ENCODE data around the gene PRKG1.

PRKG1 gene

DNA sequence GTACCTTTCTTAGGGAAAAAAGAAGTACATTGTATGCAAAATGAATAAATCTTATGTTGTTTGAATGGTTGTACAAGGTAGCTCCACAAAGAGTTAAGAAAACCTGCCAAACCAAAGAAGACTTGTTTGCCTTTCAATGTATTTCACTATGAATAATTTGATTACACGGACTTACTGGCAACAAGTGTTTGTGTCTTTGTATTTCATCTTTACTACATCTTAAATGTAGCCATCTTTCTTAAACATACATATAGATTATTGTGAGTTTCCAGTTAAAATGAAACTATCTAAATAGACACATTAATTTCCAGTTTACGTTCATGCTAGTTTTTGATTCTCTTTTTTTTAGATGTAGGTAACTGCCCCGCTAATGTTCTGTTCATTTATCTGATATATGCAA is 2.8 kb downstream of the PRKG1 start:
- no peak for DNase-seq

DNA sequence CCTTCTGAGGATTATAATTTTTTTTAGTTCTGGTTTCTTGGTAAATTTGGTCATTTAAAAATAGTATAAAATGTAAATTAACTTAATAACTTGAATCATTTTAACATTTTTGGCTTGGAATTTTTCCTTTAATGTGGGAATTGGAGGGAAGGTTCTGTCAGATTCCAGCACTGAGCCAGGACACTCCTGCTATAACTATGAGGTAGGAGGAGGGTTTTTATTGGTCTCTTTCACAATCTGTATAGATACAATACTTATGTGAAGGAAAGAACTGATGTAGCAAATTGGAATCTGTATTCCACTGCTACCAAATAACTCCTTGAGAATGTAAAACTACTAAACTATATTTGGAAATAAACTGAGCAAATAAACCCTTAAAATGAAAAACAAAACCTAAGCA is 3.2 kb downstream of the PRKG1 start:
- DNase-seq = no peak

DNA sequence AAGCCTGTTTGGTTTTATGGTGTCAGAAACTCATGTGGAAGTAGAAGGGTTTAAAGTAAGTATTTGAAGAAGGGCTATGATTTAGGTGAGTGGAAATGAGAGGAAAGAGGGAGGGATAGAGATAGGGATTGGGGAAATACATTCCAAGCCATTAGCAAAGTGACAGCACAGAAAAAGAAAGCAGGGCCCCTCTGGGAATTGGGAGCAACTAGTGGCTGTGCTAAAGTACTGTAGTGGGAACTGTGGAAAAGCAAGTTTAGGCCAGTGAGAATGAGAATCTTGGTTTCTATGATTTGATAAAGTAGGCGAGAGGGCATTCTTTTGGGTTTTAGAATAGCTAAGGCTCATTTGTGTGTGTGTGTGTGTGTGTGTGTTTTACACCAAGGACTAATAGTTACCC is 5.0 kb downstream of the PRKG1 start:
- DNase-seq = no peak

DNA sequence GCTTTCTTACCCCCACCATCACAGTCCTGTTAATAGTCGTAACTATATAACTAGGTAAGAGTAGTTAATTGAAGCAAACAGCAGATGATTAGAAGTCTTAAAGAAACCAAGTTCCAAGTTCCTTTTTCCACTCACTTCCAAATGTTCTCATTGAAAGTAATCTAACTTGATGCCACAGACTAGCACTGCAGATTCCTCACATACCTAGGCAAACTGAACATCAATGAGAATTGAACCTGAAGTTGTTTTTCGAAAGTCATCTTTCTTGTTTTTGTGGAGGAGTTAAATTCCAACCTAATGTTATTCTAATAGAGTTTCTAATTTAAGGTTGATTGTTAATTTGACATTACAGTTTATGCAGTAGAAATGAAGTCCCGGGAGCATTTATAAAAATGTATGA is 5.5 kb downstream of the PRKG1 start:
- no peak for DNase-seq

DNA sequence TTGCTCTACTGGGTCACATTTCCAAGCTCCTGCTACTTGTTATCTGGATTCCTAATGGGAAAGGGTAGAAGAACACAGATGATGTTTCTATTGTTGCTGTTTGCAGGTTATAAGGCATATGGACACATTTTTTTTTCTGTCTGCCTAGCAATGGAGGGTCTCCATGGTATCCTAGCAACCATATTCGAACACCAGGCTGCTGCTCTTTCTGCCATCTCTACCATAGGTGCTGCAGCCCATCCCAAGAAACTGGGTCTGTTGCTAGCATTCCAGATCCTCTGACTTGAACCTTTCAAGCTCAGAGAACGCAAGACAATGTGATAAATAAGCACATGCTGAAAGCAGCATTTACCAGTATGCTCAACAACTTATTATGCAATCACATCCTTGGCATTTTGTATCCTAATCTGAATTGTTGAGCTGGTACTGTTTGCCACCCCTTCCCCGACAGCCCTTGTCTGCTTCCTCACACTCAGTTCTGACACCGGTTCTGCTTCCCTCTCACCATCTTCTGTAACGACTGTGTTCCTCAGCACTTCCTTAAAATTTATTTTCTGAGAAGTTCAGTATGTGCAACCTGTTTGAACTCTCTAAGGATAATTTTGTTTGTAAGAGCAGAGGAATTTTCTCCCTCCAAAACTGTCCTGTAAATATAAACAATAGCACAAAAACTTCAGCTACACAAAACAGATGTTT is 6.2 kb downstream of the PRKG1 start:
- no peak for DNase-seq

DNA sequence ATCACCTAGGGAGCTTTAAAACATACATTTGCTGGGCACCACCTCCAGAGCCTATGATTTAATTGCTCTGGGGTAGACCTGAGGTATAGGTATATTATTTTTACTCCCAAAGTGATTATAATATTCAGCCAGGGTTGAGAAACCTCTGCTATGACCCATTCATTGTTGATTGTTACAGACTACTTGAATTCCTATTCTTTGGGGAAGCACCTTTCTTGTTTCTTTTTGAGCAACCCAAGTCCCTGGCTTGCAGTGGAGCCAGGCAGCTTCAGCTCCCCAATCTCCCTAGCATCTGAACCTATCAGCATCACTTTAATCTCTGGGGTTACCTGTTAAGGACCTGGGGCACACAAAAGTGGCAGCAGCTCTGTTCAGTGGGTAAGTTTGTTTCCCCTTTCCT is 8.6 kb downstream of the PRKG1 start:
- DNase-seq = no peak

DNA sequence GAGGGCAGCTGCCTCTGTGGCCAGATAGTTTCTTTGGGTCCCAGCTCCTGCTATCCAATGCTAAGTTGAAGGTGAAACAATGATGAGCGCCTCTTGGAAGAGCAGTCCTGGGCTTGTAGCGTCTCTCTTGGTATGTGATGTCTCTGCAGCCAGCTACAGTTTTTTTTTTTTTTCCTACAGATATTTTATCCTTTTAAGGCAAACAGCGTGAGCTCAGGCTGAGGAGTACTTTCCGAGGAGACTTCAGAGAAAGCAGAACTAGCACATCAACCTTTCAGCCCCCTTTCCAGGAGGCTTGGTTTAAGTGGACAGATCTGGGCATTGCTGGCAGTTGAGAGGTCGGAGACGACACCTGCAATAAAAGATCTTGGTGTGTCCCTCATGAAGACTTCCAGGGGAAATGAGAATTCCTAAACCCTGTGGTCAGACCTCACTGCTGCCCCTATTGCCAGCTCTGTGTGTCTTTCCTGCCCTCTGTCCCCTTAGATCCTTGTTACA is 9.1 kb downstream of the PRKG1 start:
- no peak for DNase-seq

DNA sequence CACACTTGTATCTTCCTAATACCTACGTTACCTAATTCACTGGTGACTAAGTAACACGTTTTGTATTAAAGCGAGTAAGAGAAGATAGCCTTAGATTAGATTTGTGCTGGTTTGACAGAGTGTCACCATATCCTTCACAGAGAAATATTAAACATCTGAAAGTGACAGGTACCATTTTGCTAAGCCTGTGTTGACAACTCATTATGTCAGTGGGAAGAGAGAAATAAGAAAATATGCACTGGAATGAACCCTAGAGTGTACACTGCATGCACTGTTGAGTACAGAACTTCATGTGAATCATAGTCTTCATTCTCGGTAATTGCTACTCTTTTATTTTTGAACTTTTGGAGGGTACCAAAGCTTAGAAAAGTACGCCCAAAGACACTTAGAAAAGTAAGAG is 10.9 kb downstream of the PRKG1 start:
- no peak for DNase-seq

DNA sequence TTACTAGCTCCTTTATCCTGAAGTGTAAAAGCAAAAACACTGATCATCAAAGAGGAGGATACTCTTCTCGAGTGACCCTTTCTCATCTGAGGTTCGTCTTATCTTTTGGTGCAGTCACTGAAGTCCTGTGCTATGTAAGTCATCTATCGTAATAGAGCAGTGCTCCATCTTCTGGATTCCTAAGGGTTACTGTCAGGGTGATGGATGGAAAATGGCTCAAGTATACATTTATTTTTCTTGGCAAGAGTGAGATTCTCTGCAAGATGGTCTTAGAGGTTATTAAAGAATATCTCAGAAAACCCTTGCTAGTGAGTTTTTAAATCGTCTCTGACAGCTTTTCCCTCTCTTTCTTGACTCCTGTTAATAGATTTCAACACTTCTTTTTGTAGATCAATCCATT is 12.4 kb downstream of the PRKG1 start:
- DNase-seq = no peak

DNA sequence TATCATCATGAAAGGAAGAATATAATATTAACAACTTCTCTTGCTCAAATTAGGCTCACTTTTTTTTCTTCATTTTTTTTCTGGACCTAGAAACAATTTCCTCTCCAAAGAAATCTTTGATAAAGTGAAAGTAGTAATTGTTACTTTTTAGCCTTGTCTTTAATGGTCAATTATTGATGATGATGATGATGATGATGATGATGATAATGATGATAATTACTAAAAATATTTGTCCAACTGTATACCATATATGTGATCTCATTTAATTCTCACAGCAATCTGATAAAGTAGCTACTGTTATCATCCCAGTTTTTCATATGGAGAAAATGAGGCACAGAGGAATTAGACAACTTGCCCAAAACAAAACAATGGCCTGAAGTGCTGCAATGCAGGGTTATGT is 12.8 kb downstream of the PRKG1 start:
- no peak for DNase-seq

DNA sequence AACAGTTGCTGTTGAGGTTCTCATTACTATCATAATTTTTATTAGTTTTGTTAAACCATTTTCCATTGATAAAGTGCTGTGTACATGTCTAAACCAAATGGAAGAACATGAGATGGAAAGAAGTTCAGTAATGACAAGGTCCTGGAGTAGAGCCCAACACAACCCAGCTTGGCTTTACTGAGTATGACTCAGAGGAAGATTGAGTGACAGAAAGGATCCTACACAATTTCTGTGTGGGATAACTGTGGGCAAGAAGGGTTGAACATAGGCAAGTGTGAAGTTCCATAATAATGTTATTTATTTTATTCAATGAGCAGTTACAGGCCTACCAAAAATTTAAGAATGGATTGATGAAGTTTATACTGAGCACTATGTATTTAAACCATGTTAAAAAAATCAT is 15.9 kb downstream of the PRKG1 start:
- DNase-seq = no peak

DNA sequence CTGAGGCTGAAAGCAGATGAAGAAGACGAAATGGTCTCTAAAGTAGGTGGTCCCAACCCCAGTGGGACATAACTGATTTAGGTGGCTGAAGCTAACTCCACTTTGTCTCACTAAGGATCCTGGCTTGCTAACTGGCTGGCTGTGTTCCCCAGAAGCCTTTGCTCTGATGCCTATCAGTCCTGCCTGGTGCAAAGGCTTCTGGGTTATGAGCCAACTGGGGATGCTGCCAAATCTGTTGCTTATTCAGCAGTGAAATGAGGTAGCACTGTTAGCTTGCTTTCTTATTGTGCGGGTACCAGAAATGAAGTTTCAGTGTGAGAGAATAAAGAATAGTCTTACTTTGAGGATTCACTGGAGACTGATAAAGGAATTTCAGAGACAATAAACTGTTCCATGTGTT is 18.1 kb downstream of the PRKG1 start:
- no peak for DNase-seq

DNA sequence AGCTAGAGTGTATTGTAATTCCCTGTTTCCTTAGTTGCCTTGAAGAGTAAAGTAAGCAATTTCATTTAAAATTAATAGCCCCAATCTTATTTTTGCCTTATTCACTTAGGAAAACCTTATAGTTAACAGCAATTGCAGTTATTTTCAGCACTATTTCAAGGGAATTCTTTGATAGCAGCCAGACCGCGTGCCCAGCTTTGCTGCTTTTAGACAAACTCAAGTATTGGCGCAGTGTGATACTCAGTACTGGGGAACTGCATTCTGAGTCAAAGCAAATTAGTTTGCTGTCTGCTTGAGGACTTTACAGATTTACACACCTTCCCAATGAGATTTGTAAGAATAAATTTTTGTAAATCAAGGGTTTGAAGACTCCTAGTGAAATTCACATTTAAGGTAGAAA is 21.2 kb downstream of the PRKG1 start:
- DNase-seq = no peak

DNA sequence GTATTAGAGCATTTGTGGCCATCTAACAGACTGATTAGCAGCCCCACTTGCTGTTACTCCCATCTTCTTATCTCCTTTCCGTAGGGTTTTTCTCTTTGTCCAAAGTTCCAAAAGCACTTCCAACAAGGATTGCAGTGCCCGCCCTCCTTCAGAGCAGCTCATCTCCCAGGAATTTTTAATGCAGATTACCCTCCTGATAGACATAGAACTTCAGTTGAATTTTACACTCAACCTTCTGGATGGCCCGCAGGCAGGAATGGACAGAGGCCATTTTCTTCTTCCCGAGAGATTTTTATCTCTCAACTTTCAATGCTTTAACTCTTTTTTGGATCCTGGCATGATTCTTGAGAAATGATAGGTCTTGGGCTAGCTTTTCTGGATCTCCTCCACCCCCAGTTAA is 23.3 kb downstream of the PRKG1 start:
- DNase-seq = no peak

DNA sequence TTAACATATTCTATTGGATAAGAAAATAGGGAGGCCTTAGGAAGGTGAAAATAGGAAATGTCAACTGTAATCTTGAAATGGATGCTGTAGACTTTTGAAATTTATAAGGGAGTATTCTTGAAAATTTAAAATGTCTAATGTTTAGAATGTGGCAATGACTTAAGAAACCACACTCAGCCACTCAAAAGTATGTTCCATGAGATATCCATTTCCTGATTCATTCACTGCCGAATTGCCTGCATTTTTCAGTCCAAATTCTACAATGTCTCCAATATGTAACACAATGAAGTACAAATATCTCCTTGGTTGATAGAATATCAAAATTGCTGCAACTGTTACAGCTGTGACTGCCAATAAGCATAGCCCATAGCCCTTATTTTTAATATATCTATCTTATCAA is 25.9 kb downstream of the PRKG1 start:
- no peak for DNase-seq

DNA sequence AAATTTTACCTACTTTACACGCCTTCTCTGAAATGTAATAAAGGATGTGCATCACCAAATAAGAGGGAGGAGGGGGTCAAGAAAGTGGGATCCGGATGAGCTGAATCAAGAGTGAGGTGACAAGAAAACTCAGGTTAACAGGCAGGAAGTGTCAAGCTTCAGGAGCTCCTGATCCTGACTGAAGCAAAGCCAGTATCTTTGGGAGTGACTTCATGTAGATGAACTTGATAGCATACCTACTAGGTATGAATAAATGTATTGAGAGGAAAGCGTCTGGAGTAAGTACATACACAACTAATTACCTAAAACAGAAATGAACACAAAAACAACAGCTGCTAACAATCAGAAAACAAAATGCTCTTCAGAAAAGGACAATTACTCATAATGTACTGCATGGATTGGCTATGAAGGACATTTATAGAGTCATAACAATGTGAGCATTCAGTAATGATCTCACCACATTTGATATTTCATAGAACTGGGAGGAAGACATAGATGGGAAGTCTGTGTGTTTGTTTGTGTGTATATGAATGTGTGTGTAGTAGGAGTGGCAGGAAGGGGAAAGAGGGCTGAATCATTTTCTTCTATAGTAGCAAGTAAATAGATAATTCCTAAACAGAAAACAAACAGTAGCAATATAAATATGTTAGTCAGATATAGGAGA is 29.4 kb downstream of the PRKG1 start:
- no peak for DNase-seq

DNA sequence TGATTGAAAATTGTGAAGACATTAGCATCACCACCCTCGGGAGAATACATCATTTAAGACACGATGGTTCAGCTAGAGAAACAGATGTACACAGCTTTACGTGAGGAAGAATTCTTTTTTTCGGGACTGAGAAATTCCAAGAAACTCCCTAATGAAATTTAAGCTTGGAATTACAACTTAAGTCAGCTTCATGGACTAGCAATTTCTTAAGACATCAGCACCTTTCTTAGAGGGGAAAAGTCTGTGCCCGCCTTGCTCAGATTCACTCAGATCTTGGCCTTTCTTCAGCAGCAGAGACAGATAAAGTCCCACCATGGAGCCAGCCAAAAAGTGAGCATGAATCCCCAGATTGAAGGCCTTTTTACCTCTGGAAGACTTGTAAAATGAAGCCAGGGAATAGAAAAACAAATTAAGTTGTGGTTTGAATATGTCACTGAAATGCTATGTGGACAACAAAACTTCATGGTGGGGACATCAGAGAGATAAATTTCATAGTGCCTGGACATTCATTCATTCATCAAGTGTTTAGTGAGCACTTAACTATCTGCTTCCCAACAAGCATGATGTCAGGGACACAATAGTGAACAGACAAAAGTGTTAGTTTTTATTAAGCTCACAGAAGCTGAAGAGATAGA is 32.1 kb downstream of the PRKG1 start:
- DNase-seq = no peak

DNA sequence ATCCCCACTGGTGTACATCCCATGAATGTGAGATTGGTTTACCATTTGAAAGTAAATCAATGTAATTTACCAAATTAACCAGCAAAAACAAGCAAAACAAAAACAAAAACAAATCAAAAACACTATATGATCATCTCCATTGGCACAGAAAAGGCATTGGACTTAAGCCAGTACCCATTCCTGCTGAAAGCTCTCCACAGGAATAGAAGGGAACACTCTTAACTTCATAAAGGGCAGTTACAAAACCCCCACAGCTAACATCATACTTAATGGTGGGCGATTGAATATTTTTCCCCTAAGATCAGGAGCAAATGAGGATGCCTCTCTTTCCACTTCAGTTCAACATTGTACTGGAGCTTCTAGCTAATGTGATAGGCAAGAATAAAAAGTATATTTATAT is 34.1 kb downstream of the PRKG1 start:
- DNase-seq = no peak

DNA sequence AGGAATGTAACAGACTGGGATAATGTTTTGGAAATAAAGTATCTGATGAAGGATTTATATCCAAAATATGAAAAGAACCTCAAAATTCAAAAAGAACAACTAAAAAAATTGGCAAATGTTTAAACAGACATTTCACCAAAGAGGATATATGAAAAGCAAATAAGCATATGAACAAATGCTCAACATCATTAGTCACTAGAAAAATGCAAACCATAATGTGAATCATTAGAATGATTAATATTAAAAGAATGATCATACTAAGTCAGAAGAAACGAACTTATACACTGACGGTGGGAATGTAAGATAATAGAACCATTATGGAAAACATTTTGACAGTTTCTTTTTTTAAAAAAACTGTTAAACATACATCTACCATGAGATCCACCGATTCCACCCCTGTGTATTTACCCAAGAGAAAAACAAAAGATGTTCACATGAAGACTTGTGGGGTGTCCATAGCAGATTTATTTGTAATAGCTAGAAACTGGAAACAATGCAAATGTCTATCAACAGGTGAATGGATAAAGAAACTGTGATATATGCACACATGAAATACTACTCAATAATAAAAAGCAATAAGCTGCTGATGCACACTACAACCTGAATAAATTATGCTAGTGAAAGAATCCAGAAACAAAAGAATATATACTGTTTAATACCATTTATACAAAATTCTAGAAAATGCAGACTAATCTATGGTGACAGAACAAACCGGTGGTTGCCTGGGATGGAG is 35.7 kb downstream of the PRKG1 start:
- DNase-seq = no peak

DNA sequence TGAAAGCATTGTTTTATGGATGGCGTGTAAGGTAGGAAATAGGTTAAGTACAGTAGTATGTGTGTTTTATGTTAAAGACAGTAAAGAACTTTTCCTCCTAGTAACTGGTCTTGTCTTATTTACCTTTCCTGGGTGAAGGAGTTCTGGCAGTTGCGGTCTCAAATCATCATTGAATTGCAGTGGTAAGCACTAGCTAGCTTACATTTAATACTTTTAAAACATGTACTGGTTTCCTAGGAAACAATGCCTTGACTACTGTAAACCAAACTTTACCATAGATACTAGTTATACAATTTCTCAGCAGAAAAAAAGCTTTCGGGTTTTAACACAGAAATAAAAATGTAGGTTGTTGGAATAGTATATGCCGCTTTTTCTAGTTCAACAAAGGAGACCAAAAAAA is 37.7 kb downstream of the PRKG1 start:
- no peak for DNase-seq

DNA sequence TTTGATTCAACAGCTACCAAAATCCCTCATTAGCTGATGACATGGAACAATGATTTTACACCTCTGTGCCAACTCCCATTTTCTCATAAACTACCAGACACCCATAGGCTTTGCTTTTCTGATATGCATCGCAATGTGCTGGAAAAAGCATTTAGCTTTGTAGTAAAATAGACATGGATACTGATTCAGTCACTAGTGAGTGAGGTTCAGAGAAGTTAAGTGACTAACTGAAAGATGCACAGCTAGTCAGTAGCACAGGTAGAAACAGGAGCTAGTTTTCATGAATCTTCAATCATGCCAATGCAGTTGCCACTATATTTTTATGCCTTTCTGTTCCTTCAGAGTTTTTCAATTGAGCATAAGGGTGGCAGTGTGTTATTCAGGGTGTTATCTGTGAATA is 38.7 kb downstream of the PRKG1 start:
- DNase-seq = no peak

DNA sequence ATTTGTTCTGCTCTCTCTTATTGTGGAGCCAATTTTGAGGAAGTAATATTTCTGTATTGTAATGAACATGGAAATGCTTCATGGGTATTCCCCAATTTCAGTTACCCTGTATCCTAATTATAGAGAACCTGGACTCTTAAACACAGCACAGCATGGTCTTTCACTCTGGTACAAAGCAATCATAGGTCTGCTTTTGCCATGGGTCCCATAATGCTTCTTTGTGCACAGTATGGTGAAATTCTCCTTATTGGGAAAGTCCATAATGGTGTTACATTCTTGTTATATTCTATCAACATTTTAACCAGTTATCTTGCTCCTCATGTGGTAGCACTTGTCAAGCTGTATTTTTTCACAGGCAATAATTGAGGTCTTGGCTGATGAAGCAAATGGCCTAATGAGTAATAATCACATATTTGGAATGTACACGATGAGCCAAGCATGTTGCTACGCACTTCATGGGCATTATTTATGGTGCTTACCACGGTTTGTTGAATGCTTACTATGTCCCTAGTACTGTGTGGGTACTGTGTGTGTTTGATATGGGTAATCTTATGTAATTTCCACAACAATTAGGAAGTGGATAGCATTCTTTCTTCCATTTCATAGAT is 42.9 kb downstream of the PRKG1 start:
- DNase-seq = no peak

DNA sequence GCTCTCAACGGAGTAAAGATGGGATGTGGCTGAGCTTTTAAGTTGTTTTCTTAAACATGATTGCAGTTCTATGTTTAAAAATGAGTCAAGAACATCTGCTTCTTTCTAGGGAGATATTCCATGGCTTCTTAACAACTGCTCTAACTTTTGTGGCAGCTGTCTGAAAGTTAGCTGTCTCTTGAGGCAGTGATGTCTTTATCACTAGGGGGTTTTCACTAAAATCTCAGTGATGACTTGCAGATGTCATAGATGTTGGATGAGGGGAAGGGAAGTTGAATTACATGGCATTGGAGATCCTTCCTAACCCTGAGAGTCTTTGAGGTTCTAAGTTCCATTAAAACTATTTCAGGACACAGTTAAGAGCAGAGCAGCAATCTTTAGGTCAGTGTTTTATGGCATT is 43.5 kb downstream of the PRKG1 start:
- DNase-seq = no peak

All from effector CD4-positive, alpha-beta T cell (primary cell).